GM18951 (cell line): Measurements from ENCODE around the gene CAMK4.

ENCODE experiments used
- POLR2A ChIP-seq: IDR thresholded peaks from 4 replicates; pipeline ENCODE4 v1.6.1; 2011; ENCODE audit warnings: mild to moderate bottlenecking; ENCODE audit not compliant: insufficient read length, insufficient read depth; ENCODE audit errors: extremely low read depth
- in situ Hi-C: fragments of 300-500 bp; cut with MboI; formaldehyde crosslinking; loops from one replicate; pipeline ENCODE4 v1.12.0; 2022; ENCODE audit warnings: low sequenced_read_pairs, mixed read lengths, inconsistent platforms; ENCODE audit not compliant: unreplicated experiment

The CAMK4 gene

DNA sequence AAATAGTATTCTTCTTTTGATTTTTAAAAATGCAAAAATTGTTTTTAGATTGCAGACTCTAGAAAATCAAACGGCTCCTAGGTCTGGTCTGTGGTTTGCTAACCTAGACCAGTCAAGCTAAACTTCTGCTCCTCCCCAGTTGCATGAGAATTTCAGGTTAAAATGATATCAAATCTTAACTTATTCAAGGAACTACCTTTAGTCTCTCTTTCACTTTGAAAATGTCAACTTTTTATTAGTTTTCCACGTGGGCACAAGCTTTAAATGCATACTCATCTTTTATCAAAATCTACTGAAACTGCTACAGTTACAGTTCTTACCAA is 8.8 kb downstream of the CAMK4 start:
- TF ChIP-seq POLR2A = no peak
- in situ Hi-C loops = no loop called here

GRCh38 chr5:111234125-111234524 is 9.9 kb downstream of the CAMK4 start:
- TF ChIP-seq POLR2A = no peak

GRCh38 chr5:111235635-111236034 is 11.5 kb downstream of the CAMK4 start:
- in situ Hi-C loops = no loop called here
- no peak for TF ChIP-seq POLR2A

More at GRCh38 chr5:111234125-111234524, 9.9 kb downstream of the CAMK4 start:
- in situ Hi-C loops = no loop called here

- in situ Hi-C loops = no loop called here
- no peak for TF ChIP-seq POLR2A
Observed at GRCh38 chr5:111236348-111236747, 12.2 kb downstream of the CAMK4 start.

DNA sequence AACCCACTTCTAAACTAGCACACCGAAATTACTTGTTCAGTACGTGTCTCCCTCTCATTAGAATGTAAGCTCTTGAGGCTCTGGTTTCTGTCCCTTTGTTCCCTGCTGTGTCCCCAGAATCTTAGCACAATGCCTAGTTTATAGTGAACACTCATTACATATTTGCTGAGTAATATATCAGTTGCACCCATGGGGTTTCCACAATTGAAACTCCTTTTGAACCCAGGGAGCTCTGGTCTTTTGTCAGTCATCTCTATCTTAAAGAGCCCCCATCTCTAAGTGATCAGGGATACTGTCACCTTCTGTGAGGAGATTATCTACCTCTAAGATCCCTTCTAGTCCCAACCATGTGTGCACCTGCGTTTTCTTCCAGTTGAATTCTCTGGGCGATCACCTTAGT is 12.8 kb downstream of the CAMK4 start:
- no peak for TF ChIP-seq POLR2A
- in situ Hi-C loops = no loop called here

GRCh38 chr5:111237470-111237869 is 13.3 kb downstream of the CAMK4 start:
- in situ Hi-C loops = no loop called here
- TF ChIP-seq POLR2A = no peak

DNA sequence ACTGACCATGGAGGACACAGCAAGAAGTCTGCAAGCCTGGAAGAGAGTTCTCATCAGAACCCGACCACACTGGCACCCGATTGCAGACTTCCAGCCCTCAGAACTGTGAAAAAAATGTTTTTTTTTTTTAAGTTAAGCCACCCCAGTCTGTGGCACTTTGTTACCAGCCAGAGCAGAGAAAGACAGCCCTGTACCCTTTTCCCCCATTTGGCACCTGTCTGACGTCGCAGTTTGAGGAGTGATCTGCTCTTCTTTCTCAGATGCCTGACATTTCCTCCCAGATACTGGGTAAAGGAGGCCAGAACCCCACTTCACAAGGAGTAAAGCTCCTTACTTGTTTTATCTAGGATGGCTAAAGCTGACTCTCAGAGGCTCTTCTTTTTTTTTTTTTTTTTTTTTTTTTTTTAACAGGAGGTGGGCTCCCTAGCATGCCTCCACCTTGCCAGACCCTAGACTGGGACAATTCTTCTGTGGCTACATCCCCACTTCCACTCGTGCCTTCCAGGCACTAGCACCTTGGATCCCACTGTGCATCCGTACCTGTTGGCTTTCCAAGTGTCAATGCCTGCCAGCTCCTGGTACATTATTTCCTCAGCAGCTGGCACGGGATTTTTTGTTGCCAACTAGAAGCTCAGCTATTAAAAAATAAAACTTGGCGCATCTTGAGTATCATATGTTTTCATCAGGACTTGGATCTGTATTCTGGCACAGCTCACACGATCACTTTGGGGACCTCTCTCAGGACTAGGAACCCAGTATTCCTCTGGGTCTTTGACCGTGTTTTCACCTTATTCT is 14.4 kb downstream of the CAMK4 start:
- no peak for TF ChIP-seq POLR2A
- in situ Hi-C loops = no loop called here

DNA sequence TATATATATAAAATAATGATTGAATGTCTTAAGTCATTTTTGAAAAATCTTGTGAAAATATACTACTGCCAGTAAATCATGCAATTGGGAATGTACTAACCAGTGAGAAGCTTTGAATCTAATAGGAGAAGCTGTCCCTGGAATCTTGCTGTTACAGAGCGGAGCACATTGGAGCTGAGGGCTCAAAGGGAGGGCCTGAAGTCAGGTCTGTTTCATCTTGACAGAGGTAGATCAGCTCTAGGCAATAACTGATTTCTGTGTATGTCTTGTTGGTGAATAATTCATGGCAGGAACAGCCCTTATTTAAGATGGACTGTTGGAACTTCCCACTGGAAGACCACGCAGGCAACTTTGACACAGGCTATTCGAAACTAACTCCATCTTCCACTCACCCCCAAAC is 17.5 kb downstream of the CAMK4 start:
- in situ Hi-C loops = no loop called here
- no peak for TF ChIP-seq POLR2A

DNA sequence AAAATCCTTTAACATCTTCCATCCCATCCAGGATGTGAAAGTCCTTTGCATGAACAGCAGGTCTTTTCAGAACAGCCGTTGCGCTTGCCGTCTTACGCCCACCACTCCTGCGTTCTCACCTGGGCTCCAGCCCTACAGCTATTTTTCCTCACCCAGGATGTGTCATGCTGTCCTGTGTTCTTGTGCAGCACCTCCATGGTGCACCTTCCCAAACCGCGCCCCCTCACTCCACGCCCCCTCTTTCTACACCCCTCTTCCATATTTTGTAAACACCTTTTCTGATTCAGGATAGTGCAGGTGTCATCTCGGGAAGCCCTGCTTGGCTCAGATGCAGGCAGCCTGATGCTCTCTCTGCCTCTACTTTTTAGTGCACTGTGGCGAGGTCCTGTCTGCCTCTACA is 18.4 kb downstream of the CAMK4 start:
- in situ Hi-C loops = no loop called here
- no peak for TF ChIP-seq POLR2A

DNA sequence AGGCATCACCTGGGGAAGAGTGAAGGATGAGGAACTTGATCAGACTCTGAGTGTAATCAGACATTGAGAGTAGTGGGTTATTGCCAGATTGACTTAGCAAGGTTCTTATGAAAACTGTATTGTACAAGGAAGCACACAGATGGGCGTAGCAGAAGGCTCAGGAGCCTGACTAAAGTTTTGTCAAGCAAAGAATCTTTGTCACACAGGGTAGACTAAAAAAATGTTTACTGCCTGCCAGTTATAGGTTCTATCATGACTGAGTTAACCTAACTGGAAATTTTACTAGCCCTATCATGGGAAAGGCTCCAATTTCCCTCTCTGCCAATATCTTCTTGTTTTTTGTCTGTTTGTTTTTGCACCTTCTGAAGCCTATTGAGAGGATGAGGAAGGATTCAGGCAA is 19.1 kb downstream of the CAMK4 start:
- in situ Hi-C loops = no loop called here
- TF ChIP-seq POLR2A = no peak

DNA sequence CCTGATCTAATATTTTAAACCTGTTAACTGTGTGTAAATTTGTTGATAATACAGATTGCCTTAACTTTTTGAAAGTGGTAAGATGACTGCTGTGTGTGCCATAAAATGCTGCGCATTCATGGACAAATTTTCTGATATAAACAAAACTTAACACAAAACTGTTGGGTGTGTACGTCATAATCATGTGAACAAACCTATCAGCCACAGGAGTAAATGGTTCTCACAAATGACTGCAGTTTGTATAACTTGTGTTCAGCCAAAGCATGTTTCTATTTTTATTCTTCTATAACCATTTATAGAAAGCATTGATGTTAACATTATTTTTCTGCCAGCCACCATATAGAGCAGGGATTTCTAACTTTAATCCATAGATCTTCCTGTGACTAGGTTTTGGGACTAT is 21.5 kb downstream of the CAMK4 start:
- TF ChIP-seq POLR2A = no peak
- in situ Hi-C loops = no loop called here

GRCh38 chr5:111246459-111246858 is 22.3 kb downstream of the CAMK4 start:
- in situ Hi-C loops = no loop called here
- no peak for TF ChIP-seq POLR2A

DNA sequence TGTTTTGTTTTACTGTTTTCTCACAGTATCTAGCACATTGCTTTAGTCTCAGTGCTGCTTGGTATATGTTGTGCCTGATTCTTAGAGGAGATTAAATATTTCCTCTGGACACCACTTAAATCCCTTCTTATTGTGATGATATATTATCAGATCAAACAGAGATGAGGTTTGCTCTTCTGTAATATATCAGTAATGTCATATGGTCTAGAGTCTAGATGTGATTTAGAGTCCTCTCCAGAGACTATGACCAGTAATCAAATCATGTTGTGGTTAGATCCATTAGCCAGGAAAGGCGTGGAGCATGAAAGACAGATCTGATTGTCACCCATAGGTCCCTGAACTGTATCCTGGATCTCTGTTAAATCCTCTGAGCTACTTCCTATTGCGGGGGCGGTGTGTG is 24.4 kb downstream of the CAMK4 start:
- TF ChIP-seq POLR2A = no peak
- in situ Hi-C loops = no loop called here

- TF ChIP-seq POLR2A = no peak
- in situ Hi-C loops = loop anchor here (25.0 kb wide), 1 partner anchor 490 kb away; no protein-coding TSS in a partner anchor
Observed at GRCh38 chr5:111251921-111252320, 27.7 kb downstream of the CAMK4 start.
